K562 (cell line): ENCODE data around the gene GUCY2C. TPM values are rescaled to one million over a fixed set of nuclear protein-coding genes. Genes with fewer than 3 reads are reported as not detected.

ENCODE experiments used
- ATAC-seq: fragments of 200-7000 bp; cut with Tn5 transposase; 3 replicates; pipeline ENCODE4 v1.9.1; 2020; ENCODE audit warnings: moderate library complexity
- BruUV-seq: library from RNA; stranded (reverse); fragments of 400-500 nt; replicated peaks from 2 replicates; lab custom pipeline; 2021; lab: Mats Ljungman, UMichigan
- CTCF ChIA-PET: fragments of 300-600 bp; formaldehyde crosslinking; extraction: SDS; loops from one replicate; lab custom pipeline; 2021; ENCODE audit warnings: low intra/inter-chr PET ratio; lab: Yijun Ruan, JAX
- POLR2A ChIA-PET: fragments of 300-600, 350-650 bp; sonication (Branson Sonifier 250); formaldehyde crosslinking; extraction: SDS; loops from one replicate; lab custom pipeline; 2021; ENCODE audit warnings: antibody characterized with exemption, inconsistent platforms; lab: Yijun Ruan, JAX
- DNase-seq, 4 experiments: peaks; one replicate each; pipeline versions ENCODE4 v3.0.0 to v3.0.0-alpha.2; 2011 to 2018; ENCODE audit warnings: low spot score in 3 of 4, mixed read lengths in 3 of 4; ENCODE audit errors: extremely low read depth in 1 of 4
- FAIRE-seq: peaks from 2 replicates; lab custom pipeline; 2011; peaks lifted over from hg19 to GRCh38; lab: Jason Lieb, UNC
- H2AFZ ChIP-seq: 2 replicates; pipeline ENCODE4 v1.6.0; 2011; ENCODE audit warnings: low read depth, low read length, control low read depth, inconsistent platforms
- H3K27ac ChIP-seq: fragments of 200-600 bp; 3 replicates; pipeline ENCODE4 v1.8.0; 2011; ENCODE audit warnings: low read depth, mild to moderate bottlenecking, control low read depth, inconsistent platforms, low read length, moderate library complexity, mixed read lengths; ENCODE audit errors: extremely low read depth
- H3K27me3 ChIP-seq, 2 experiments: fragments of 300-600 bp in 1 of 2; 2 replicates in 1 of 2; 3 replicates in 1 of 2; pipeline versions ENCODE4 v1.6.0 to v1.8.0; 2011; ENCODE audit warnings: inconsistent platforms in 2 of 2, low read length in 2 of 2, mild to moderate bottlenecking in 1 of 2, mixed read lengths in 1 of 2, moderate library complexity in 1 of 2; ENCODE audit not compliant: control insufficient read depth in 2 of 2, insufficient read depth in 2 of 2
- H3K36me3 ChIP-seq: fragments of 300-600 bp; 3 replicates; pipeline ENCODE4 v1.8.0; 2011; ENCODE audit warnings: mild to moderate bottlenecking, low read length, inconsistent platforms; ENCODE audit not compliant: control insufficient read depth, insufficient read depth
- H3K4me1 ChIP-seq, 2 experiments: fragments of 200-600 bp in 1 of 2; replicated peaks in 1 of 2; 2 replicates in 1 of 2; 3 replicates in 1 of 2; pipeline versions ENCODE4 v1.5.1 to v1.8.0; 2011; ENCODE audit warnings: inconsistent platforms in 2 of 2, low read length in 2 of 2, mild to moderate bottlenecking in 1 of 2, mixed read lengths in 1 of 2, moderate library complexity in 1 of 2; ENCODE audit not compliant: control insufficient read depth in 2 of 2, insufficient read depth in 2 of 2
- H3K4me2 ChIP-seq: 2 replicates; pipeline ENCODE4 v1.6.1; 2011; ENCODE audit warnings: low read length, control low read depth, inconsistent platforms, mixed read lengths; ENCODE audit not compliant: insufficient read depth
- H3K4me3 ChIP-seq: fragments of 200-600 bp; sonication (generic), shearing (Covaris generic); 2 replicates; pipeline ENCODE4 v1.5.1; 2016; ENCODE audit warnings: control low read depth, inconsistent platforms
- H3K79me2 ChIP-seq: fragments of 200-600 bp; 3 replicates; pipeline ENCODE4 v1.8.0; 2011; ENCODE audit warnings: low read length, inconsistent platforms; ENCODE audit not compliant: control insufficient read depth, insufficient read depth
- H3K9ac ChIP-seq, 2 experiments: 2 replicates each; pipeline versions ENCODE4 v1.6.0 to v1.6.1; 2011; ENCODE audit warnings: low read depth in 2 of 2, low read length in 2 of 2, control low read depth in 1 of 2, inconsistent platforms in 1 of 2, mild to moderate bottlenecking in 1 of 2, mixed read lengths in 1 of 2; ENCODE audit not compliant: insufficient read depth in 1 of 2
- H3K9me1 ChIP-seq: one replicate; pipeline ENCODE4 v1.6.0; 2011; ENCODE audit warnings: inconsistent platforms, mild to moderate bottlenecking, low read length, moderate library complexity; ENCODE audit not compliant: control insufficient read depth, insufficient read depth
- H3K9me3 ChIP-seq: replicated peaks from 2 replicates; pipeline ENCODE4 v1.5.1; 2011; ENCODE audit warnings: low read depth, low read length, inconsistent platforms; ENCODE audit not compliant: control insufficient read depth, insufficient read depth
- H4K20me1 ChIP-seq: replicated peaks from 2 replicates; pipeline ENCODE4 v1.6.1; 2011; ENCODE audit warnings: low read length, inconsistent platforms, mixed read lengths; ENCODE audit not compliant: control insufficient read depth, insufficient read depth
- ATF4 ChIP-seq: fragments of 450-650 bp; formaldehyde crosslinking; IDR thresholded peaks from 2 replicates; pipeline ENCODE4 v1.4.0; 2022; ENCODE audit warnings: mild to moderate bottlenecking, moderate library complexity
- CBFA2T2 ChIP-seq: fragments of 450-650 bp; conservative IDR thresholded peaks from 2 replicates; pipeline ENCODE4 v1.6.1; 2017; ENCODE audit warnings: mild to moderate bottlenecking
- ELF4 ChIP-seq: fragments of 450-650 bp; formaldehyde crosslinking; IDR thresholded peaks from 2 replicates; pipeline ENCODE4 v1.4.0; 2022; ENCODE audit warnings: missing genetic modification characterization
- EP400 ChIP-seq: fragments of 450-650 bp; IDR thresholded peaks from 2 replicates; pipeline ENCODE4 v1.6.1; 2017; ENCODE audit warnings: antibody characterized with exemption, mild to moderate bottlenecking, moderate library complexity
- EWSR1 ChIP-seq: fragments of 450-650 bp; IDR thresholded peaks from 2 replicates; pipeline ENCODE4 v1.6.1; 2018; ENCODE audit warnings: borderline replicate concordance, mild to moderate bottlenecking, low read depth, moderate library complexity; ENCODE audit not compliant: partially characterized antibody
- FOXP1 ChIP-seq: sonication (generic); formaldehyde crosslinking; IDR thresholded peaks from 2 replicates; pipeline ENCODE4 v1.8.0; 2022; ENCODE audit warnings: mild to moderate bottlenecking, missing genetic modification reagents
- GATA2 ChIP-seq: sonication (generic); formaldehyde crosslinking; IDR thresholded peaks from 2 replicates; pipeline ENCODE4 v1.4.0; 2020; ENCODE audit warnings: mild to moderate bottlenecking, missing genetic modification reagents
- HNRNPLL ChIP-seq: fragments of 200-400 bp; formaldehyde crosslinking; IDR thresholded peaks from 2 replicates; pipeline ENCODE4 v1.6.1; 2017; ENCODE audit warnings: low read length, low read depth, mild to moderate bottlenecking; ENCODE audit not compliant: poor library complexity, severe bottlenecking
- MBD1 ChIP-seq: fragments of 250-450 bp; sonication (Bioruptor Pico); IDR thresholded peaks from 2 replicates; pipeline ENCODE4 v1.8.0; 2022; ENCODE audit warnings: inconsistent platforms
- RFX1 ChIP-seq: fragments of 450-650 bp; IDR thresholded peaks from 2 replicates; pipeline ENCODE4 v1.6.1; 2016; ENCODE audit warnings: mild to moderate bottlenecking, moderate library complexity
- THRAP3 ChIP-seq: fragments of 450-650 bp; IDR thresholded peaks from 2 replicates; pipeline ENCODE4 v1.6.1; 2016; ENCODE audit warnings: mild to moderate bottlenecking, inconsistent platforms, borderline replicate concordance
- ZNF551 ChIP-seq: fragments of 250-450 bp; sonication (Bioruptor Pico); IDR thresholded peaks from 2 replicates; pipeline ENCODE4 v1.5.0; 2021; ENCODE audit warnings: mild to moderate bottlenecking, moderate library complexity
- ZNF583 ChIP-seq: fragments of 250-450 bp; sonication (Bioruptor Pico); IDR thresholded peaks from 2 replicates; pipeline ENCODE4 v1.4.0; 2020
- ZNF589 ChIP-seq: fragments of 200-800 bp; sonication (Bioruptor generic); IDR thresholded peaks from 2 replicates; pipeline ENCODE4 v1.6.1; 2016; ENCODE audit warnings: low read depth, missing genetic modification characterization, missing compliant biosample characterization
- ZNF79 ChIP-seq: fragments of 250-450 bp; sonication (Bioruptor Pico); IDR thresholded peaks from 2 replicates; pipeline ENCODE4 v1.4.0; 2020; ENCODE audit warnings: low read depth, mild to moderate bottlenecking, moderate library complexity
- ZSCAN29 ChIP-seq: fragments of 450-650 bp; IDR thresholded peaks from 2 replicates; pipeline ENCODE4 v1.6.1; 2017
- WGBS: fragments of 100-300 bp; shearing (Covaris generic); methylation state at CpG from one replicate; pipeline ENCODE4 v1.1.6; 2016; ENCODE audit warnings: low coverage, mixed read lengths; ENCODE audit not compliant: insufficient coverage; ENCODE audit errors: missing lambda C conversion rate; 5-methylcytosine and 5-hydroxymethylcytosine counted together
- in situ Hi-C: fragments of 300-500 bp; cut with MboI; formaldehyde crosslinking; loops from 4 replicates; pipeline ENCODE4 v1.15.0; 2018; ENCODE audit warnings: inconsistent platforms, mixed read lengths
- intact Hi-C: fragments of 100-400 bp; cut with micrococcal nuclease; formaldehyde crosslinking; loops from 2 replicates; pipeline ENCODE4 v1.14.2; 2022
- polyA plus RNA-seq, 8 experiments: library from polyadenylated mRNA; depleted of rRNA in 4 of 8; stranded (reverse) in 5 of 8; unstranded in 3 of 8; fragments of >200 nt; fragmentation: Nextera tagmentation in 2 of 8; fragmentation: Illumina TruSeq in 1 of 8; extraction: Ambion mirVana in 2 of 8; extraction: Trizol in 1 of 8; gene quantifications; 2 replicates each; pipeline versions ENCODE4 v1.2.1 to v1.2.3, GENCODE V29; 2011 to 2014; ENCODE audit warnings: inconsistent platforms in 1 of 8, missing spikeins in 1 of 8
- total RNA-seq, 7 experiments: library from RNA; depleted of rRNA in 6 of 7; stranded (reverse); fragments of >200 nt in 6 of 7; fragmentation: Illumina TruSeq in 2 of 7; extraction: Trizol in 2 of 7; gene quantifications; 2 replicates each; pipeline versions ENCODE4 v1.2.1 to v1.2.3, GENCODE V29; 2011 to 2021; ENCODE audit warnings: low replicate concordance in 1 of 7
- TF ChIP-seq, protein P1 (sequence below): IDR thresholded peaks from 3 replicates; pipeline ENCODE4 v1.6.1; 2011; ENCODE audit warnings: borderline replicate concordance, mild to moderate bottlenecking; ENCODE audit not compliant: insufficient read length, insufficient read depth
- TF ChIP-seq, protein P2 (sequence below): fragments of 150-350 bp; conservative IDR thresholded peaks from 2 replicates; pipeline ENCODE4 v1.6.1; 2014; ENCODE audit warnings: low read length

Gene GUCY2C
- total and polyA plus RNA-seq, 9 of the 15 experiments (the other 6 are each of a cell fraction or from before 2014, with no cell fraction given), result 0.01 to 0.05 (median 0.04) TPM; not detected in 6

DNA sequence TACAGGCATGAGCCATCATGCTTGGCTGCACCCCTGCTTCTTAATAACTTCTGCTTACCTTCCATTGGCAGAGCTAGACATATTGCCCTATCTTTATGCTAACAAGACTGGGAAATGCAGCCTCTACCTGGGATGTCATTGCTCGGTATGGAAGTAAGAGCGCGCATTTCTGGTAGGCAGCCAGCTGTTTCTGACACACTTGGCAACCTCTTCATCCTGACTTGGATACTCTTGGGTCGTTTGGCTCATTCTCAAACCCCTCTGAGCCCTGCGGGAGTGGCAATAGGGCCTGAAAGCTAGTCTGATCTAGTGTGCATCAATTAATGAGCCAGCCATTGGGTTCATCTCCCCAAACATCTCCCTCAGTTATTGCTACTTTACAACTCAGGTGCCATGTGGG is 123.3 kb downstream of the GUCY2C start:
- no TSS peak for BruUV-seq
- no peaks in the 10 kb centered on the region for H3K36me3 ChIP-seq
- 14% methylated on average over 5 of the region's 5 CpGs for WGBS
- ChIA-PET POLR2A (no interaction called here), CTCF (no interaction called here)
- no peaks in the 10 kb centered on the region for H4K20me1 ChIP-seq
- ATAC-seq (no peak), FAIRE-seq (no peak), DNase-seq (no peak)
- in situ Hi-C loops (no loop called here), intact Hi-C loops (no loop called here)
- no peak overlapping the region for H3K4me2 ChIP-seq
- no peaks in the 10 kb centered on the region for H3K9me3 ChIP-seq
- no peaks in the 10 kb centered on the region for H3K4me1 ChIP-seq
- H3K79me2 ChIP-seq, result peaks cover 2% of the 10 kb centered on the region; the same call in 1 of the 3 replicates
- H3K4me3 ChIP-seq, result no peak overlapping the region
- no peak overlapping the region for H3K9ac ChIP-seq
- TF ChIP-seq GATA2 (CRISPR knock-in tag) (no peak), MBD1 (CRISPR knock-in tag) (no peak), RFX1 (no peak), ZNF583 (CRISPR knock-in tag) (no peak), EWSR1 (no peak), THRAP3 (no peak), EP400 (no peak), ELF4 (CRISPR knock-in tag) (no peak), ZNF79 (CRISPR knock-in tag) (no peak), ZSCAN29 (no peak), ZNF589 (CRISPR knock-in tag) (no peak), ZNF551 (CRISPR knock-in tag) (no peak), ATF4 (CRISPR knock-in tag) (no peak), FOXP1 (CRISPR knock-in tag) (no peak), HNRNPLL (no peak), CBFA2T2 (no peak)
- TF ChIP-seq, protein P1, sequence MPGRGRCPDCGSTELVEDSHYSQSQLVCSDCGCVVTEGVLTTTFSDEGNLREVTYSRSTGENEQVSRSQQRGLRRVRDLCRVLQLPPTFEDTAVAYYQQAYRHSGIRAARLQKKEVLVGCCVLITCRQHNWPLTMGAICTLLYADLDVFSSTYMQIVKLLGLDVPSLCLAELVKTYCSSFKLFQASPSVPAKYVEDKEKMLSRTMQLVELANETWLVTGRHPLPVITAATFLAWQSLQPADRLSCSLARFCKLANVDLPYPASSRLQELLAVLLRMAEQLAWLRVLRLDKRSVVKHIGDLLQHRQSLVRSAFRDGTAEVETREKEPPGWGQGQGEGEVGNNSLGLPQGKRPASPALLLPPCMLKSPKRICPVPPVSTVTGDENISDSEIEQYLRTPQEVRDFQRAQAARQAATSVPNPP, result no peak
- TF ChIP-seq, protein P2, sequence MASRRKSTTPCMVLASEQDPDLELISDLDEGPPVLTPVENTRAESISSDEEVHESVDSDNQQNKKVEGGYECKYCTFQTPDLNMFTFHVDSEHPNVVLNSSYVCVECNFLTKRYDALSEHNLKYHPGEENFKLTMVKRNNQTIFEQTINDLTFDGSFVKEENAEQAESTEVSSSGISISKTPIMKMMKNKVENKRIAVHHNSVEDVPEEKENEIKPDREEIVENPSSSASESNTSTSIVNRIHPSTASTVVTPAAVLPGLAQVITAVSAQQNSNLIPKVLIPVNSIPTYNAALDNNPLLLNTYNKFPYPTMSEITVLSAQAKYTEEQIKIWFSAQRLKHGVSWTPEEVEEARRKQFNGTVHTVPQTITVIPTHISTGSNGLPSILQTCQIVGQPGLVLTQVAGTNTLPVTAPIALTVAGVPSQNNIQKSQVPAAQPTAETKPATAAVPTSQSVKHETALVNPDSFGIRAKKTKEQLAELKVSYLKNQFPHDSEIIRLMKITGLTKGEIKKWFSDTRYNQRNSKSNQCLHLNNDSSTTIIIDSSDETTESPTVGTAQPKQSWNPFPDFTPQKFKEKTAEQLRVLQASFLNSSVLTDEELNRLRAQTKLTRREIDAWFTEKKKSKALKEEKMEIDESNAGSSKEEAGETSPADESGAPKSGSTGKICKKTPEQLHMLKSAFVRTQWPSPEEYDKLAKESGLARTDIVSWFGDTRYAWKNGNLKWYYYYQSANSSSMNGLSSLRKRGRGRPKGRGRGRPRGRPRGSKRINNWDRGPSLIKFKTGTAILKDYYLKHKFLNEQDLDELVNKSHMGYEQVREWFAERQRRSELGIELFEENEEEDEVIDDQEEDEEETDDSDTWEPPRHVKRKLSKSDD, result no peak
- no peaks in the 10 kb centered on the region for H3K9me1 ChIP-seq
- H3K27ac ChIP-seq, result no peak overlapping the region
- H3K27me3 ChIP-seq, result no peaks in the 10 kb centered on the region
- no peak overlapping the region for H2AFZ ChIP-seq
